SK-N-MC (cell line): ENCODE data around the gene UBL7.

ENCODE experiments used
- EZH2 ChIP-seq: fragments of 200-600 bp; sonication (generic); IDR thresholded peaks from one replicate; pipeline ENCODE4 v1.6.1; 2017; ENCODE audit warnings: antibody characterized with exemption
- POLR2AphosphoS5 ChIP-seq: IDR thresholded peaks from 2 replicates; pipeline ENCODE4 v1.6.1; 2012; ENCODE audit warnings: mild to moderate bottlenecking, low read depth, low read length, borderline replicate concordance

GRCh38 chr15:74505837-74506514 lies 45.0 kb upstream of the UBL7 start:
- TF ChIP-seq EZH2 (no peak), POLR2AphosphoS5 (no peak)
